ENCODE data around the gene ACTG2. TPM values are rescaled to one million over a fixed set of nuclear protein-coding genes. Genes with fewer than 3 reads are reported as not detected.

The ACTG2 gene
- total RNA-seq, 1 experiment from 2014 or later: 1.5 TPM

GRCh38 chr2:73926493-73927327 lies 33.9 kb downstream of the ACTG2 start, which contains the start of gene DGUOK:
Gene DGUOK (plus strand): TSS chr2:73926880. CDS start chr2:73926911, 31 bp downstream.
- peak within 1 kb of the TSS; percentile 97 for H3K14ac ChIP-seq (ENCODE audit: insufficient read depth, low read length)
- WGBS (ENCODE audit: extremely low coverage, insufficient read length, low lambda C conversion rate): no CpG with 5 or more reads among the region's 50 CpGs
- H2BK12ac ChIP-seq (ENCODE audit: insufficient read length, low read depth, low read length): no peak within 1 kb of the TSS
- no peak within 1 kb of the TSS for H2BK120ac ChIP-seq (ENCODE audit: low read depth, low read length, poor library complexity, severe bottlenecking)
- no peaks in the 10 kb centered on the region for H3K9me3 Mint-ChIP-seq
- no peak within 1 kb of the TSS for H3T11ph ChIP-seq (ENCODE audit: low read length)
- no peak within 1 kb of the TSS for H4K8ac ChIP-seq (replicated peaks; ENCODE audit: insufficient read length, low read depth, low read length)
- H2BK15ac ChIP-seq (ENCODE audit: low read depth, low read length): no peak within 1 kb of the TSS
- peak within 1 kb of the TSS; percentile 84 for H2BK5ac ChIP-seq (ENCODE audit: insufficient read length, low read length)
- DNase-seq: peak; percentile 98
- H2AFZ ChIP-seq (ENCODE audit: low read length): no peak within 1 kb of the TSS
- H3K23me2 ChIP-seq (ENCODE audit: insufficient read length, low read depth, low read length, poor library complexity, severe bottlenecking): peaks cover 5% of the 10 kb centered on the region
- no peak within 1 kb of the TSS for H2AK5ac ChIP-seq (ENCODE audit: insufficient read length, low read length)
- H3K27me3 Mint-ChIP-seq (ENCODE audit: low read depth): peaks cover 8% of the 10 kb centered on the region
- H3K18ac ChIP-seq (ENCODE audit: insufficient read length, low read depth, low read length): peak within 1 kb of the TSS; percentile 97
- no peak within 1 kb of the TSS for H2BK20ac ChIP-seq (ENCODE audit: low read depth, low read length, poor library complexity, severe bottlenecking)
- H4K91ac ChIP-seq (ENCODE audit: insufficient read length, low read depth, low read length): no peak within 1 kb of the TSS
- H3K27ac Mint-ChIP-seq: peak within 1 kb of the TSS; percentile 73 to 98 (median 88)
- H3K4ac ChIP-seq (ENCODE audit: low read depth, low read length): peak within 1 kb of the TSS; percentile 58; the same call in 1 of the 2 replicates
- peak within 1 kb of the TSS; percentile 93 to 94 for H3K4me3 Mint-ChIP-seq
- peaks cover 29% of the 10 kb centered on the region; the same call in 1 of the 2 replicates for H3K79me2 ChIP-seq (ENCODE audit: insufficient read depth, low read length)
- no peak within 1 kb of the TSS for H4K5ac ChIP-seq (ENCODE audit: insufficient read length, low read depth, low read length)
- peaks cover 22 to 23% of the 10 kb centered on the region in 2 experiments for H3K4me1 Mint-ChIP-seq
- no peak for TF ChIP-seq CTCF (conservative IDR thresholded peaks at IDR 0.05)
- peaks cover 15% of the 10 kb centered on the region for H3K79me1 ChIP-seq (ENCODE audit: insufficient read depth, low read depth, low read length, poor library complexity, severe bottlenecking)
- H3K27ac ChIP-seq (ENCODE audit: insufficient read length, low read depth, low read length): peak within 1 kb of the TSS; percentile 30
- no peaks in the 10 kb centered on the region for H4K20me1 ChIP-seq (ENCODE audit: control insufficient read depth, insufficient read depth, insufficient read length)
- no peak within 1 kb of the TSS for H3K23ac ChIP-seq (ENCODE audit: insufficient read length, low read depth, low read length)
- H3K9ac ChIP-seq (ENCODE audit: extremely low read depth, insufficient read length, low read length): peak within 1 kb of the TSS; percentile 95
- peak within 1 kb of the TSS; percentile 69 for H3K4me2 ChIP-seq (ENCODE audit: insufficient read depth, insufficient read length, low read length)
- H3K9me3 ChIP-seq (ENCODE audit: control insufficient read depth, low read depth, low read length): no peaks in the 10 kb centered on the region
- peaks cover 0 to 9% (median 4%) of the 10 kb centered on the region in 3 experiments; a peak in 5 of 7 replicates for H3K36me3 Mint-ChIP-seq (ENCODE audit: insufficient read depth in 1 of 3, low read depth in 3 of 3)
- no peaks in the 10 kb centered on the region for H3K27me3 ChIP-seq (ENCODE audit: insufficient read depth, low read length)
- no peak within 1 kb of the TSS for H3K56ac ChIP-seq (ENCODE audit: insufficient read length, low read depth, low read length)
- H3K4me1 ChIP-seq (ENCODE audit: insufficient read depth, low read length): no peaks in the 10 kb centered on the region

Data from H9 (cell line).